Astrocyte of the cerebellum (primary cell): ENCODE results near the gene AS3MT.
"Not testable (repeated sequence)": the region's sequence is repeated elsewhere in the genome, so short reads cannot be mapped to it uniquely, and the experiment has no call there.

ENCODE experiments used
- DNase-seq: peaks from one replicate; pipeline ENCODE4 v3.0.0-alpha.2; 2011; ENCODE audit warnings: low read depth
- H3K4me3 ChIP-seq: 2 replicates; pipeline ENCODE4 v1.5.1; 2011; ENCODE audit warnings: mild to moderate bottlenecking, low read depth, low read length, moderate library complexity
- CTCF ChIP-seq: IDR thresholded peaks from 2 replicates; pipeline ENCODE4 v1.5.1; 2012; ENCODE audit warnings: low read length, low read depth, moderate library complexity, mild to moderate bottlenecking; ENCODE audit errors: missing control alignments
- in situ Hi-C: cut with HindIII; loops from 2 replicates; pipeline ENCODE4 v1.10.0; 2017; ENCODE audit warnings: low sequenced_read_pairs

The AS3MT gene

GRCh38 chr10:102869258-102870198 lies at the start of gene AS3MT:
Gene AS3MT, plus strand, starts transcription at chr10:102869470. Its CDS starts 123 bp downstream, at chr10:102869593.
- no peak for TF ChIP-seq CTCF
- H3K4me3 ChIP-seq: peak within 1 kb of the TSS; percentile 49
- no peak for DNase-seq
- in situ Hi-C loops: no loop called here

GRCh38 chr10:102820008-102820407 lies 49.3 kb upstream of the AS3MT start:
- DNase-seq, in situ Hi-C loops, H3K4me3 ChIP-seq: not testable (repeated sequence)

- no peak overlapping the region for H3K4me3 ChIP-seq
- in situ Hi-C loops: no loop called here
- TF ChIP-seq CTCF: no peak
- DNase-seq: no peak
These were observed 47.0 kb upstream of the AS3MT start for GRCh38 chr10:102822222-102822621.

- DNase-seq: no peak
- H3K4me3 ChIP-seq: no peak overlapping the region
- no peak for TF ChIP-seq CTCF
- in situ Hi-C loops: no loop called here
These were observed 44.6 kb upstream of the AS3MT start for GRCh38 chr10:102824664-102825063.

- in situ Hi-C loops: no loop called here
- no peak for TF ChIP-seq CTCF
- H3K4me3 ChIP-seq: no peak overlapping the region
- no peak for DNase-seq
These were observed 43.0 kb upstream of the AS3MT start for GRCh38 chr10:102826148-102826796.

- in situ Hi-C loops: no loop called here
- H3K4me3 ChIP-seq: no peak overlapping the region
- no peak for TF ChIP-seq CTCF
- no peak for DNase-seq
These were observed 41.7 kb upstream of the AS3MT start for GRCh38 chr10:102827597-102827975.
